Measurements from ENCODE around the gene SCUBE1. TPM values are rescaled to one million over a fixed set of nuclear protein-coding genes. Genes with fewer than 3 reads are reported as not detected.

SCUBE1 gene
- total RNA-seq, 2 experiments from 2014 or later = 0.07 TPM; not detected in 1

DNA sequence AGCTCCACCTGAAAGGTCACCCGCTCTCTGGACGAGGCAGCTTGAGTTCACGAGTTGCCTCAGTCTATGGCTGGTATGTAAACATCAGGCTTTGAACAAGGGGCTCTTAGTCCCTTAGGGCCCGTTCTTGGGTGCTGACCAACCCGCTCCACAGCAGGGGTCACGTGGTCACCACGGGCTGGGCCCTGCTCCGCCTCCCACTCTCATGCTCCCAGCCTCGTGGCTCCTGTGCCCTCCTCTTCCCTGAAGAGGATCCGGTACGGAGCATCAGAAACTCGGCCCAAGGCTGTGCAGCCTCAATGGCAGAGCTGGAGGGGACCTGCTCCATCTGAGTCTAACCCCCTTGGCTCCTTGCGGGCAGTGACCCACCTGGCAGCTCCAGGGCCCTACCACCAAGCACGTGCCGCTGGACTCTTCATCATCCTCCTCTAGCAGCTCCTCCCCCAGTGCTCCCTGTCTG, 102.0 kb downstream of the SCUBE1 start:
- POLR2A ChIA-PET = no interaction called here
- Mint-ChIP-seq H3K36me3 (ENCODE audit: low read depth) (no peaks in the 10 kb centered on the region), H3K4me3 (no peak overlapping the region), H3K27me3 (no peaks in the 10 kb centered on the region), H3K9me3 (no peaks in the 10 kb centered on the region), H3K4me1 (ENCODE audit: low read depth) (no peaks in the 10 kb centered on the region), H3K27ac (no peak overlapping the region)
- intact Hi-C loops (cut with micrococcal nuclease) = no loop called here
- ATAC-seq (no peak), DNase-seq (no peak)
- CTCF ChIA-PET = interaction anchor here (2.3 kb wide), 1 partner anchor 9 kb away, joined by 7 read pairs; no protein-coding TSS in a partner anchor
- TF ChIP-seq, protein P1, sequence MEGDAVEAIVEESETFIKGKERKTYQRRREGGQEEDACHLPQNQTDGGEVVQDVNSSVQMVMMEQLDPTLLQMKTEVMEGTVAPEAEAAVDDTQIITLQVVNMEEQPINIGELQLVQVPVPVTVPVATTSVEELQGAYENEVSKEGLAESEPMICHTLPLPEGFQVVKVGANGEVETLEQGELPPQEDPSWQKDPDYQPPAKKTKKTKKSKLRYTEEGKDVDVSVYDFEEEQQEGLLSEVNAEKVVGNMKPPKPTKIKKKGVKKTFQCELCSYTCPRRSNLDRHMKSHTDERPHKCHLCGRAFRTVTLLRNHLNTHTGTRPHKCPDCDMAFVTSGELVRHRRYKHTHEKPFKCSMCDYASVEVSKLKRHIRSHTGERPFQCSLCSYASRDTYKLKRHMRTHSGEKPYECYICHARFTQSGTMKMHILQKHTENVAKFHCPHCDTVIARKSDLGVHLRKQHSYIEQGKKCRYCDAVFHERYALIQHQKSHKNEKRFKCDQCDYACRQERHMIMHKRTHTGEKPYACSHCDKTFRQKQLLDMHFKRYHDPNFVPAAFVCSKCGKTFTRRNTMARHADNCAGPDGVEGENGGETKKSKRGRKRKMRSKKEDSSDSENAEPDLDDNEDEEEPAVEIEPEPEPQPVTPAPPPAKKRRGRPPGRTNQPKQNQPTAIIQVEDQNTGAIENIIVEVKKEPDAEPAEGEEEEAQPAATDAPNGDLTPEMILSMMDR (IDR thresholded peaks at IDR 0.05) = no peak

DNA sequence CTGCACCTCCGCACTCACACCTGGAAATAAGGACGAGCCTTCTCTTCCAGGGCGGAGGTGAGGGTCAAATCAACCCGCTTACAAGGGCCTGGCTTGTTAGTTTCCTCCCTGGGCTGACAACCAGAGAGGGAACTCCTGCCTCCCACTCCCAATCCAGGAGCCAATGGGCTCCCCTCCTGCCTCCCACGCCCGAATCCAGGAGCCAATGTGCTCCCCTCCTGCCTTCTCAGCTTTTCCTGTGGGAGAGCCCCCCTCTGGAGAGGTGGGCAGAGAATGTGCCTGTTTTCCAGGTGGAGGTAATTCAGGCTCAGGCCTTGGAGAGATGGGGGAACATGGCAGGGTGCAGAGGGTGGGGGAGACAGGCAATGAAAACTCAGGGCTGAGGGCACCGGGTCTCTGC, 102.6 kb downstream of the SCUBE1 start:
- POLR2A ChIA-PET = no interaction called here
- Mint-ChIP-seq H3K27me3 (no peaks in the 10 kb centered on the region), H3K36me3 (ENCODE audit: low read depth) (no peaks in the 10 kb centered on the region), H3K9me3 (no peaks in the 10 kb centered on the region), H3K4me1 (ENCODE audit: low read depth) (no peaks in the 10 kb centered on the region), H3K4me3 (no peak overlapping the region), H3K27ac (no peak overlapping the region)
- TF ChIP-seq, protein P1 (IDR thresholded peaks at IDR 0.05) = no peak
- ATAC-seq (no peak), DNase-seq (no peak)
- CTCF ChIA-PET = interaction anchor here (2.3 kb wide), 1 partner anchor 9 kb away, joined by 7 read pairs; no protein-coding TSS in a partner anchor
- intact Hi-C loops (cut with micrococcal nuclease) = no loop called here

DNA sequence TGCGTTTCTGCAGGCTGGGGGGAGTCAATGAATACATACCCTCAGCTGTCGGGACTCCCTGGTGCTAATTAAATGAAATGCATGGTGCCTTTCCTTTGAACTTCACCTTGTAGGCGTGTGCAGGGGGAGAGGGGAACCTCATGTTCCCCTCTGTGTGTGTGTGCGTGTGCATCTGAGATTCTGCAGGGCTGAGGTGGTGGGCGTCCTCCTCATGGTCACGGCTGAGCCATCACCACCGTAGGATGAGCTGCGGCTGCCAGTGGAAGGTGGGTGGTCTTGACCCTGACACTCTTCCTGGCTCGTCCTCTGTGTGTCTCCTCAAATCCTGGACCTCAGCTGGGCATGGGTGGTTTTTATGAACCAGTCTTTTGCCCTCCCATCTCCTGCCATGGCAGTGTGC, 103.2 kb downstream of the SCUBE1 start:
- Mint-ChIP-seq H3K27ac (no peak overlapping the region), H3K9me3 (no peaks in the 10 kb centered on the region), H3K4me3 (no peak overlapping the region), H3K27me3 (no peaks in the 10 kb centered on the region), H3K4me1 (ENCODE audit: low read depth) (no peaks in the 10 kb centered on the region), H3K36me3 (ENCODE audit: low read depth) (no peaks in the 10 kb centered on the region)
- no peak for DNase-seq
- CTCF ChIA-PET = interaction anchor here (1.3 to 2.3 kb wide), 2 partner anchors 8 to 34 kb away, joined by 3 to 7 read pairs; no protein-coding TSS in a partner anchor
- intact Hi-C loops (cut with micrococcal nuclease) = no loop called here
- TF ChIP-seq, protein P1 (IDR thresholded peaks at IDR 0.05) = no peak
- POLR2A ChIA-PET = no interaction called here
- ATAC-seq = no peak

DNA sequence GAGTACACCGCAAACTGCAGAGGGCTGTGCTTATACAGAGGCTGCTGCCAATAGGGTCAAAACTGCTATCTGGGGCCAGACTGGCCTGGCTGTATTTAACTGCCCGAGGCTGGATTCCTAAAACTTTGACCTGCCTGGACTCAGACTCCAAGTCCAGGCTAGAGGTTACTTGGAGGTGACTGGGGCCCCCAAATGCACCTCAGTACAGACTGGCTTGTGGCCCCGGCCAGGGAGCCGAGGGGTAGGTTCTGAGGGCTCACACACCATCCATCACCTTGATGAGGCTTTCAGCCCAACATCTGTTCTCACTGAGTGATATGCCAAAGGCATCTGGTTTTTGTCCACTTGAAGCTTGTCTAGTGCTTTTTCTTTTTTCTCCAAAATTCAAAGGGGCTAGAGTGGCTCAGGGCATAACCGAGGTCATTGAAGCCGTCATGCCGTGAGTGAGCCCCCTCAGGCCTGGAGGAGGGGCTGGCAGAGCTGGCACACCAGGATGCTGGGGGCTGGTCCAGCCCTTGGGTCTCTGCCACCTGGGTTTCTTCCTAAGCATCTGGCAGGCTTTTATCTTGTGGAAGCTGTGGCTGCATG, 103.9 kb downstream of the SCUBE1 start:
- H3K4me1 Mint-ChIP-seq (ENCODE audit: low read depth) = no peaks in the 10 kb centered on the region
- CTCF ChIA-PET = interaction anchor here (1.3 to 2.3 kb wide), 2 partner anchors 8 to 35 kb away, joined by 3 to 7 read pairs; no protein-coding TSS in a partner anchor

DNA sequence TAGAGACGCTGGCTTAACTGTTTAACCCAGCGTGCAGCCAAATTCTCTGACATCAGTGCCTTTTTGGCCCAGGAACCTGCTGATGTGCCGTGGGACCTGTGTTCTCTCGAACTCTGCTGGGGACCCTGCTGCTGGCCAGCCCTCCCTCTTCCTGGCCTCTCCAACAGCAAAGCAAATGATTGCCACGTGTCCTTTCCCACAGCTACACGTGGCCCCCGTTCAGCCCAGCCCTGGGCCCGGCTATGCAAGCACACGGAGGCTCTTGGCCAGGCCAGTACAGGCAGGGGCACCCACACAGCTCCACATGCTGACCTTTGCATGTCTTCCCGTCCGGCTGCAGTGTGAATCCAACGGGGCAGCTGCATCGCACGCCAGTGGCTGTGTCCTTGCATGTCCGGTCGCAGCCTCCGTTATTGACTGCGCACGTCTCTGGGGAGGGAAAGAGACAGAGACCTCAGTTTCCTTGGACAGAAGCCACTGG, 104.6 kb downstream of the SCUBE1 start:
- TF ChIP-seq, protein P1 (IDR thresholded peaks at IDR 0.05) = no peak
- Mint-ChIP-seq H3K27ac (no peak overlapping the region), H3K4me1 (ENCODE audit: low read depth) (no peaks in the 10 kb centered on the region), H3K4me3 (no peak overlapping the region), H3K27me3 (no peaks in the 10 kb centered on the region), H3K36me3 (ENCODE audit: low read depth) (no peaks in the 10 kb centered on the region), H3K9me3 (no peaks in the 10 kb centered on the region)
- intact Hi-C loops (cut with micrococcal nuclease) = no loop called here
- DNase-seq = no peak
- CTCF ChIA-PET = interaction anchor here (1.3 kb wide), 1 partner anchor 35 kb away, joined by 3 read pairs; no protein-coding TSS in a partner anchor
- ATAC-seq = no peak
- POLR2A ChIA-PET = no interaction called here

More for the DNA sequence above, 103.9 kb downstream of the SCUBE1 start:
- TF ChIP-seq, protein P1 (IDR thresholded peaks at IDR 0.05) = no peak
- H3K36me3 Mint-ChIP-seq (ENCODE audit: low read depth) = no peaks in the 10 kb centered on the region
- ATAC-seq (no peak), DNase-seq (no peak)
- H3K9me3 Mint-ChIP-seq = no peaks in the 10 kb centered on the region
- no peak overlapping the region for H3K4me3 Mint-ChIP-seq
- POLR2A ChIA-PET = no interaction called here
- H3K27me3 Mint-ChIP-seq = no peaks in the 10 kb centered on the region
- H3K27ac Mint-ChIP-seq = no peak overlapping the region
- intact Hi-C loops (cut with micrococcal nuclease) = no loop called here
